NCI-H187 treated with DMSO at 0.1 percent for 48 hours (cell line): ENCODE measurements around the gene SIGLEC5.

Experiments used
- DNase-seq: peaks from one replicate; lab custom pipeline; 2025; lab: John Stamatoyannopoulos, UW

SIGLEC5 gene

DNA sequence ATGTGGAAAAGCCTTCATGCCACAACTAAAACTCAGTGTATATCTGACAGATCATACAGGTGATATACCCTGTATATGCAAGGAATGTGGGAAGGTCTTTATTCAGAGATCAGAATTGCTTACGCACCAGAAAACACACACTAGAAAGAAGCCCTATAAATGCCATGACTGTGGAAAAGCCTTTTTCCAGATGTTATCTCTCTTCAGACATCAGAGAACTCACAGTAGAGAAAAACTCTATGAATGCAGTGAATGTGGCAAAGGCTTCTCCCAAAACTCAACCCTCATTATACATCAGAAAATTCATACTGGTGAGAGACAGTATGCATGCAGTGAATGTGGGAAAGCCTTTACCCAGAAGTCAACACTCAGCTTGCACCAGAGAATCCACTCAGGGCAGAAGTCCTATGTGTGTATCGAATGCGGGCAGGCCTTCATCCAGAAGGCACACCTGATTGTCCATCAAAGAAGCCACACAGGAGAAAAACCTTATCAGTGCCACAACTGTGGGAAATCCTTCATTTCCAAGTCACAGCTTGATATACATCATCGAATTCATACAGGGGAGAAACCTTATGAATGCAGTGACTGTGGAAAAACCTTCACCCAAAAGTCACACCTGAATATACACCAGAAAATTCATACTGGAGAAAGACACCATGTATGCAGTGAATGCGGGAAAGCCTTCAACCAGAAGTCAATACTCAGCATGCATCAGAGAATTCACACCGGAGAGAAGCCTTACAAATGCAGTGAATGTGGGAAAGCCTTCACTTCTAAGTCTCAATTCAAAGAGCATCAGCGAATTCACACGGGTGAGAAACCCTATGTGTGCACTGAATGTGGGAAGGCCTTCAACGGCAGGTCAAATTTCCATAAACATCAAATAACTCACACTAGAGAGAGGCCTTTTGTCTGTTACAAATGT is 42.7 kb downstream of the SIGLEC5 start:
- DNase-seq: no peak

- DNase-seq: no peak
Measured at GRCh38 chr19:51586799-51587198, 43.4 kb downstream of the SIGLEC5 start.

- no peak for DNase-seq
Measured at GRCh38 chr19:51586103-51586728, 44.0 kb downstream of the SIGLEC5 start.

DNA sequence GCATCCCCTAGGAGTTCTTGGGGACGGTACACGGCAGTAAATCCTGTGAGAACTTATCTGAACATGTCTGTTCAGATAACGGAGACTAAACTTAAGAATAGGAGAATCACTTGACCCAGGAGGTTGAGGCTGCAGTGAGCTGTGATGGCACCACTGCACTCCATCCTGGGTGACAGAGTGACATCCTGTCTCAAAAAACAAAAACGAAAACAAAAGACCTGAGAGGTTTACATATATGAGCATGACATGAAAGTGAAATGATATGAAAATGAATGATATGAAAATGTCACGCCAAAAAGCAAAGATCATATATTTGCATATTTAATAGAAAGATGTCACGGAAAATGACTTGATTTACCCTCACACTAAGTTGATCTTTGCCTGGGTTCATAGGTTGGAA is 53.4 kb downstream of the SIGLEC5 start:
- DNase-seq: no peak

DNA sequence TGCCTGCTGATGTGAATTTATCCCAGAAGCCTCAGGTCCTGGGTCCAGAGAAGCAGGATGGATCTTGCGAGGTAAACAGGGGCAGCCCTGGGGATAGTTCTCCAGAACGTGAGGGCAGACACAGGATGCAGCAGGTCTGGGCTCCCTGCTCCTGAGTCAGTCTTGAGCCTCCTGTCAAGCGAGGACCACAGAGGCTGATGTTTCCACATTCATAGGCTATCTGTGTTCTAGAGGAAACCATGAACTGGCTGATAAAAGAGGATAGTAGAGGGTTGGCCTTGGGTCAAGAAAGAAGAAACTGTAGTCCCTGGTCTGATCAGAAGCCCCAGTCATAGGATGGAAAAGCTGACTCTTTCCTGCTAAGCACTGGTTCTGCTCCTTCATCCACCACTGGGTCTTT is 56.9 kb downstream of the SIGLEC5 start:
- DNase-seq: no peak

DNA sequence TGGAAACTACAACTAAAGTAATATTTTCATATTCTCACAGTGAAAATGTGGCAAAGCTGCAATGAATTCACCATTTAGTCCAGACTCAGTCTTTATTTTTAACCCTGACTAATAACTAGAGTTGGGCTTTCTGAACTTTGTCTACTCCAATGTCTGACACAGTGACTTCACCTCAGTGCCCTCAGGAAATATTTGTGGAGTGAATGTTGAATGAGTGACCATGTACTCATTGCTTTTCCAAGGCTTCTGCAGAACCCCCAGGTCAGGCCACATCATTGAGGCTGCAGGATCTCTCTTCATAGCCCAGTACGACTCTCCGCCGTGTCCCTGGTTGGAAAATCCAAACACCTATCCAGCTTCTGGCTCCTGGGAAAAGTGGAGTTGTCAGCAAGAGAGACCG is 57.3 kb downstream of the SIGLEC5 start:
- no peak for DNase-seq

DNA sequence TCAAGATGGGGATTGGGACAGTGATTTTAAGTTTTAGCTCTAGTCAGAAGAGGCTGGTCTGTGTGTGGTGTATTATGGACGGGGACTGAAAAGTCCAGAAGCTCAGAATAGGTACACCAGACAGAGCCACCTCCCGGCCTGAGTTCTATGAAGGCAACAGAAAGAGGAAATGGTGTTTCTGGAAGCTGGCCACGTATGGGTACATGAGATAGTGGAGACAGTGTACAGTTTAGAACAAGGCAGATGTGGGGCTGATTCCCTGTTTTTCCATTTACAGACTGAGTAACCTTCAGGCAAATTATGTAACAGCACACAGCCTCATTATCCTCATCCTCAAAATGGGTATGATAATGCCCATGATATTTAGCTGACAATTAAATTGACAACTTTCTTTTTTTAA is 57.8 kb downstream of the SIGLEC5 start:
- no peak for DNase-seq

GRCh38 chr19:51571599-51571998 is 58.6 kb downstream of the SIGLEC5 start:
- no peak for DNase-seq

DNA sequence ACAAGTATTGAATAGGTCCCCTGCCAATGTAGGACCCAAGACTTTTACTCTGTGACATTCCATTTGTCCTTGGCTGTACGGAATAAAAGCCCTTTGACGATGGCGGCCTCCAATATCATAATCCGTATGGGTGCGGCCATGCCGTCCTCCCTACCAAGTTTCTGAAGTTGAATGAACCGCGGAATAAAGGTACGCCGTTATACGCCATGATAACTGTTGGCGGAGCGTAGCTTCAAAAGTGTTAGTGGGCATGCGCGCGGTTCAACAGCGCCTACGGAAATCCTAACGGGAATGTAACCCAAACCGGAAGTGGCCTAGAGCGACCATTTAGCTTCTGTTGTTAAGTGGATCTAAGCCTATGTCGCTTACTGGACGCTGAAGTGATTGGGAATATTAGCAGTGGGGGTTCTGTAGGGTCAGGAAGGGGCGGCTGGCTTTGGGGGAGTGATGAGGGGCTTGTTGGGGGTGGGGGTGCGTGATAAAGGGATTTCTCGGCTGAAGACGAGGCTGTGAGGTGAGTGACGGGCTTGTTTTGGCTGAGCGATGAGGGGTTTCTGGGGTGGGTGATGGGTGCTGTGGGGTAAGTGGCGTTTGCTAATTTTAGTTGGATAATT is 59.1 kb downstream of the SIGLEC5 start, which contains the start of gene ZNF175:
ZNF175 (plus strand) TSS at position 322 of the 614 bp plus-strand sequence. CDS start 2,047 bp downstream, outside the sequence.
- peak; percentile 84 for DNase-seq

GRCh38 chr19:51568456-51568855 is 61.7 kb downstream of the SIGLEC5 start:
- no peak for DNase-seq

- no peak for DNase-seq
Measured at GRCh38 chr19:51567583-51567982, 62.6 kb downstream of the SIGLEC5 start.

- DNase-seq: no peak
Measured at GRCh38 chr19:51566489-51567100, 63.6 kb downstream of the SIGLEC5 start.

DNA sequence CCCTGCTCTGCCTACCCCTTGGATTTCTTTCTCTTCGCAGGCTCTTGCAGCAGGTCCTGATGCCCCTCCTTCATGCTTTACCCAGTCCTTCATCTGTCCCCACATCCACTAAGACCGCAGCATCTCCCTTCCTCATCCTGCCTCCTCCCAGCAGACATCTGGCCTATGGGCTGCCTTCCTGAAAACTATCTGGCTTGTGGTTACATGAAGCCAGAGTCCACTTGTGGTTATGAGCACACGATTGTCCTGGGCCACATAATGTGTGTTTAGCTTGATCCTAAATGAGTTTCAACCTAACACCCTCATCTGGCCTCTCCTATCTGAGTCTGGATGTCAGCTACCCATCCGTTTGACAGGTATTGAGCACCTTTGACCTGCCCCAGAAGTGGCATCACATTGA is 64.6 kb downstream of the SIGLEC5 start:
- no peak for DNase-seq

GRCh38 chr19:51564791-51565190 is 65.4 kb downstream of the SIGLEC5 start:
- no peak for DNase-seq
